H7 (cell line): ENCODE results near the gene MALL. TPM values are rescaled to one million over a fixed set of nuclear protein-coding genes. Genes with fewer than 3 reads are reported as not detected.
"Not testable (repeated sequence)": the region's sequence is repeated elsewhere in the genome, so short reads cannot be mapped to it uniquely, and the experiment has no call there.

ENCODE experiments used
- DNase-seq: peaks from one replicate; pipeline ENCODE4 v3.0.0; 2012
- H3K27me3 ChIP-seq: 2 replicates; pipeline ENCODE4 v1.6.0; 2011; ENCODE audit warnings: mild to moderate bottlenecking, low read length; ENCODE audit not compliant: control insufficient read depth, insufficient read depth
- H3K36me3 ChIP-seq: replicated peaks from 2 replicates; pipeline ENCODE4 v1.5.1; 2011; ENCODE audit warnings: low read length; ENCODE audit not compliant: control insufficient read depth, insufficient read depth
- H3K4me3 ChIP-seq: 2 replicates; pipeline ENCODE4 v1.5.1; 2011; ENCODE audit warnings: low read depth, mild to moderate bottlenecking, control low read depth, low read length, moderate library complexity; ENCODE audit not compliant: insufficient read depth
- total RNA-seq: library from RNA; depleted of rRNA; stranded (reverse); fragments of >200 nt; shearing (Covaris generic); gene quantifications from 2 replicates; pipeline ENCODE4 v1.2.3, GENCODE V29; 2014; rRNA removed

The MALL gene
- total RNA-seq, 1 experiment from 2014 or later = 5.1 TPM

DNA sequence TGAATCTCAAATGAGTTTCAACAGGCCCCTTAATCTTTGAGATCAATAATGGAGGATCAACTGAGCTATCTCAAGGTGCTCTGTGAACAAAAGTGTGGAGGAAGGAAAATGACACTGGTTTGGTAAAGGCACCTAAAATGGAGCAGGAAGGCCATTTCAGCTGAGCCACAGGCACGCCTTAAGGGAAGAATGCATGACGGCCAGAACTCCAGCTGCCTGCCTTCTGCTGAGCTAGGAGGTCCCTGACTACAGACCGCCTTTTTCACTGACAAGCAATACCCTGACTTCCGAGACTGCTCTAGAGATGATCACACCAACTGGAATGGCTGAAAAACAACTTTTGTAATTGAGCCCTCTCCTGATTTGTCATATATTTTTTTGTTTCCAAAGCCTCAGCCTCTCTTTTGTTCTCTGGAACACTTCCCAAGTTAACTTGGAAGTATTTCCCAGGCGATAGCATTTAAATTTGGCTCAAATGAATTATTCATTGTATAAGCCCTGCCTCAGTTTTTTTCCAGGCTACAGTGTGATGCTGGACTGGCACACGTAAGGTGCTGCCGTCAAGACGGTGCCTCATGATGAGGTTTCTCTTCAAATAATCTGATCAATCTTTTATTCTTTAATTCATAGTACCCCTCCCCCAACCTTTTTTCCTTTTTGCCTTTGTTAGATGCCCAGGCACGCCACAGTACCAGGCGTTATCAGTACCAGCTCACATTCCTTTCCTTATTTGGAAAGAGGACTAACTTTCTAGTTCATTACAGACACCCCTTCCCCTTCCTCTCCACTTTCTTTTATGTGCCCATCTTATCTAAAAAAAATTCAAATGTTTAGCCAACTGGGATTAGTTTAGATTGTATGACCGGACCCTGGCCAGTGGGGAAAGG, 60.9 kb downstream of the MALL start:
- not testable (repeated sequence) for H3K4me3 ChIP-seq, DNase-seq, H3K36me3 ChIP-seq, H3K27me3 ChIP-seq

DNA sequence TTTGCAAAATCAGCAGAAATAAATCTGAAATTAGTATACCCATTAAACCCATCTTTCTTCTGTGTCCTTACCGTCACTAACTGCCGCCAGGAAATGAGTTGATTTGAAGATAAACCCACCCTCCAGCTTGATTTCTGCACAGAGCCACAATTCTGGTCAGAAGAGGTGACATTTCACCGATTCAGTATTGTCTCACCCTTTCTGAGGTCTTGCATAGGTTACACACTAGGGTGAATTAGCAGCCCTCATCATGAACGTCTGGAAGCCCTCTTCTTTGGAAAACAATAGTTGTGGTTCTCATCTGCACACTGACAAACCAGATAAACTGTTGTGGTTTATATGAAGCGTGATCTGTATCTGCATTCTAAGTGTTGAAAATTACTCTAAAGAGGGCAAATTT, 61.9 kb downstream of the MALL start:
- not testable (repeated sequence) for DNase-seq, H3K27me3 ChIP-seq, H3K4me3 ChIP-seq, H3K36me3 ChIP-seq

DNA sequence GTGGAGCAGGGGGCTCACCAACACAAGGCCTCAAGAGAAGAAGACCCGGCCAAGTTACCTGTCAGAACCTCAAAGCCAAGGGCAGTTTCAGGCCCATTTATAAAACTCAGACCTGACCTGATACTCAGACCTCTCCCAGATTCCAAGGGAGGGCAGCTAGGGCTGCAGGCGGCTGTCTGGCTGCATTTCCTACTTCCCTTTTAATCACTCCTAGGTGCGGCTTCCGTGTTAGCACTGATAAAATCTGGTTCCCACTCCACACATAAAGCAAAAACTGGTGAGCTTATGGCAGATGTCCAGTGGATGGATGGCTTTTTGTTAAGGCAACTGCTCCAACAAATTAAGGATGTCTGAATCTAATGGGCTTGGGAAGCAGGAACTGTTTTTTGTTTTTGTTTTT, 63.5 kb downstream of the MALL start:
- H3K27me3 ChIP-seq, H3K4me3 ChIP-seq, H3K36me3 ChIP-seq, DNase-seq: not testable (repeated sequence)

DNA sequence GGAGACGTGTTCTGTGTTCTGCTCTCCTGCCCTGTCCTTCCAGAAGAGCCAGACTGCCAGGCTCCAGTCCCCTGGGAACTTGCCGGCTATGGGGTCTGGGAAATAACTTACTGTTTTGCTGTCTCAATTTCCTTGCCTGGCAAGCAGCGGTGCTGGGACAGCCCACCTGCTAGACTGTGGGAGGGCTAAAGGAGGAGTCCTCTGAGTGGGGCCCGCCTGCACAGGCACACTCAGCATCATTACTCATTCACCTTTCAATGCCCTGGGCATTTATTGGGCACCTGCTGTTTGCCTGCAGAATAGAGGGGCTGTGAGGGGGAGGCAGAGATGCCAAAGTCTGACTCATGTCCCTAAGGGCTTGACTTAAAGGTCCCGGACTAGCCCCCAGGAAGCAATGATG, 65.4 kb downstream of the MALL start:
- not testable (repeated sequence) for H3K27me3 ChIP-seq, H3K36me3 ChIP-seq, DNase-seq, H3K4me3 ChIP-seq

DNA sequence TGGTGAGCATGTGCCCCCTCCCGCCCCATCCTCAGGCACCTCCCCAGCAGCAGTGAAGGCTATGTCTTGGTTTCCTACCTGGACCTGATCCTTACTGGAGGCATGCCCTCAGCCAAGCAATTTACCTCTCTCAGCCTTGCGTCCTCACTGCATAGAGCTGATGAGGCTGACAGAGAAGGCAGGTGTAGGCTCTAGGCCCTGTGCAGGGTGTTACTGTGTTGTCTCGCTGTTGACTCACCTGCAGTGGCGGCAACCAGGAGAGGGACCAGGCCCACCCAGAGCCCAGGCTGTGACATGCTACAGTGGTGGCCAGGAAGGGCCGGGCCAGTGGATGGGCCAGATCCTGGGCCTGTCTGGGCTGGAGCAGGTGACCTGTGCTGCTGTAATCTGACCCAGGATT, 65.9 kb downstream of the MALL start:
- not testable (repeated sequence) for H3K27me3 ChIP-seq, DNase-seq, H3K4me3 ChIP-seq, H3K36me3 ChIP-seq

DNA sequence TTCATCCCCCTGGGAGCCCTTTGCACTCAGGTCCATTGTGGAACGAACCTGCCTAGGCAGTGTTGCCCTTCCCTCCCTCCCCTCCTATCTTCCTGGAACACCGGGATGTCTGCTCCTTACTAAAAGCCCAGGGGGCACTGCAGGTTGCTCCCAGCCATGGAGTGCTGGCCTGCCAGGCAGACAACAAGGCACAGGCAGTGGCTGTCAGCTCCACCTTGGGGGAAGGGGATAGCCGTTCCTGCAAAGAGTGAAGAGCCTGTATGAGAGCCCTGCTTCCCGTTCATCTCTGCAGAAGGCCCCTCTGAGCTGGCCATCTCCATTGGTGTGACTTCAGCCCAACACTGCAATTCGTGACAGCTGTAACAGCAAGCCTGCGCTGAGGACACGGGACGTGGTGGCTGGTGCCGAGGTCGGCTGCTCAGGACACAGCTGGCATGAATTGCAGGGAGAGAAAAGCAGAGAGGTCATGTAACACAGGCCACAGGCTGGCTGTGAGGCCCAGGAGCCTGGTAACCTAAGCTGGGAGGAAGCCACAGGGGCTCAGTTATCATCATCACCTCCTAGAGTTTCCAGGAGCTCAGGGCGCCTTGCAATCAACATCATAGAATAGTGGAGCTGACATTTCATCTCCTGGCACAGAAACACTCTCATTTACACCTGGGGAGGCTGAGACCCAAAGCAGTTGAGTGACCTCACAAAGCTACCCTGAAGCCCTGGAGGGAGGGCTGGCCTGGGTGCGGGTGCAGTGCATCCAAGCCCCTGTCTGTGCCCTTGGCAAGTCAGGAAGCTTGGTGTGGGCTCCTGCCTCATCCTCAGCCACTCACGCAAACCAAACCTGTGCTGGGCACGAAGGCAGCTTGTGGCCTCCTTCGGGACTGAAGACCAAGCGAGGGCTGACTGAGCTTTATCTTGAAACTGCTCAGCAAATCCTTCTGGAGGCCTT, 67.1 kb downstream of the MALL start:
- H3K36me3 ChIP-seq, H3K27me3 ChIP-seq, DNase-seq, H3K4me3 ChIP-seq: not testable (repeated sequence)

DNA sequence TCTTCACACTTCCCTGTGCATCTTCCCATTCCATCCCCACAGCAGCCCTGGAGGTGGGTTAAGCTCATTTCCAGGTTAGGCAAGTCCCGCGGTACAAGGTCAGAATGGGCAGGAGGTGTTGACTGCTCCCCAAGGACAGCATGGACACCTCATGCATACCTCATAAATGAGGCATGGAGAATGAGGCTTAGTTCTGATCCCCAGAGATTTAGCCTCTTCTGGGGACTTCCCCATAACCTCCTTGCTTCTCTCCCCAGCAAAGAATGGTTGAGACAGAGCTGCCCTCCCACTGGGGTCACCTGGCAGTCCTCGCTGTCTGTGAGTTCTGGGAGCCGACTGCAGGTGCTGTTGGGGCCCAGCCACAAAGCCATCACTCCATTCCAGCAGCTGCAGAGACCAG, 68.4 kb downstream of the MALL start:
- DNase-seq, H3K4me3 ChIP-seq, H3K36me3 ChIP-seq, H3K27me3 ChIP-seq: not testable (repeated sequence)

DNA sequence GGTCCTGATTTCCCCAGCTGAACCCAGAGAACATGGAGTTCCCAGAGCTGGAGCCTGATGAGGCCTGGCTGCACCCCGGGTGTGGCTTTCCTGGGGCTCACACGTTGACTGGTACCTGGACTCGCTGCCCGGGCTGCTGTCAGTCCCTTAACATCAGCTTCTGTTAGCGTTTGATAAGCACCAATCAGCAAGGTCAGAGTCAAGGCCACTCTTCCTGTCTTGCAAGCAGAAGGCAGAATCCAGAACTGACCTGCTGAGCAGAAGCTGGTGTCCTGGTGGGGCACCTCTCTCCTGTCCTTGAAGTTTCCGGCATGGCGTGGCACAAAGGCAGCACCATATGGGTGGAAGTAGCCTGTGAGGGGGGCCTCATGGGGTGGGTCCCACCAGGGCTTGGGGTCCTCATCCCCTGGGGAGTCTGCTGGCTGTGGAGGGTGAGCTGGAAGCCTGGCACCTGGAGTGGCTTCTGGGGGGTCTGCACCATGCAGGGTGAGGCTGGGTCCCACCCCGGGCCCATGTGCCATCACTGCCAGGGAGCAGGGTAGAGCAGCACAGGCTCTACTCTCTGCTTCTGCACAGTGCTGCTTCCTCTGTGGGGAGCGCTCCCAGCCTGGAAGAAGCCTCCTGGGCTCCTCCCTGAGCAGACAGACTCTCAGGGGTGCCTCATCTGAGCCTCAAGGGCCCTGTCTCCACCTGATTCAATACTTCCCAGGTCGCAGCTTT, 73.5 kb downstream of the MALL start:
- not testable (repeated sequence) for H3K36me3 ChIP-seq, H3K4me3 ChIP-seq, H3K27me3 ChIP-seq, DNase-seq

DNA sequence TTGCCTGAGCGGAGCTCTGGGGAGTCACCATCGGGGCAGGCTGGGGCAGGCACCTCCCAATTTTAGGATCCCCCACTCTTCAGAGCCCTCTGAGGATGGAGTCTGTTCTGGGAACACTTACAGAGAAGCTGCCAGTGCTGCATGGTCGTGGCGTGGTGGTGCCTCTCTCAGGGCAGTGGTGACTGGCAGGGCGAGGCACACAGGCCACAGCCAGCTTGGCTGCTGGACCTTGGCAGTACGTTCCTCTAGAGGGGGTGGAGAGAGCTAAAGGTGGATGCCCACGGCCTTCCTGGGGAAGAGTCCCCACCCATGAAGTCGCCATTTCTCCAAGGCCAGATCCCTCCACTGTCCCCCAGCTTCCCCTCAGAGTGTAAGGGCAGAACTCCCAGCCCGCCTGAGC, 78.3 kb downstream of the MALL start:
- not testable (repeated sequence) for DNase-seq, H3K4me3 ChIP-seq, H3K27me3 ChIP-seq, H3K36me3 ChIP-seq

DNA sequence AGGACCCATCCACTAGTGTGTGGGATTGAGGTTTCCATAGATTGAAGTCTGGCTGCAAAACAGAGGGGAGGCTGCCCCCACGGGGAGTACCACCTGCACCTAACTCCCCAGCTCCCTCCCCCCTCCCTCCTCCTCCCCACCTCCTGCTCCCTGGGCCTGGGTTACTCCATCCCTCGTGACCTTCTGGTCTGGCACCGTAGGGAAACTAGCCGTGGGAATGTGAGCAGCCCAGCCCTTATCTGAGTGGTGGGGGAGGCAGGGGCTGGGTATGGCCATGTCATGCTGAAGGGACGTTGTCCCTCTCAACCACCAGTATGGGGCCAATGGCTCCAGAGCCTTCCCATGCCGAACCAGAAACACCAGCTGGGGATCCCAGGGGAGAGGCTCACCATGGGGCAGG, 80.2 kb downstream of the MALL start:
- H3K4me3 ChIP-seq, DNase-seq, H3K36me3 ChIP-seq, H3K27me3 ChIP-seq: not testable (repeated sequence)

DNA sequence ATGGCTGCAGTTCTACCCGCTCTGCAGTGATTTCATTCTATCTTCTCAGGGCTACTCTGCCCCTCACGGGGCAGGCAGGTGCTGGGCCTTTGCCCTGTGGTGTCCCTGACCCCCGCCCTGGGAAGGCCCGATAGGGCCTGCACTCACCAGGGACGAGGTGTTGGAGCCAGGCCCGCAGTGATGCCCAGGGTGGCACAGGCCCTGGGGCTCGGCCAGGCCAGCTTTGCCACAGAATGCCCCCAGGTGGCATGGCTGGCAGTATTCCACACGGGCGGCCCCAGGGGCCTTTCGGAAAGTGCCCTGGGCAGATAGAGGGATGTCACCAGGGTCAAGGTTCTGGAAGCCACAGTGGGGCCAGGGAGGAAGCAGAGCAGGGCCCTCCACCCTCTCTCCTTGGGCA, 80.7 kb downstream of the MALL start:
- DNase-seq, H3K4me3 ChIP-seq, H3K27me3 ChIP-seq, H3K36me3 ChIP-seq: not testable (repeated sequence)

Other genes starting within 250 kb of the MALL start
- gene LIMS3, start 217.1 kb downstream of the MALL start, total RNA-seq = not detected in 2 replicates
- gene NPHP1, start 89.2 kb upstream of the MALL start, total RNA-seq = 1.6 and 1.9 TPM in 2 replicates
- 99.7 and 126 TPM in 2 replicates for gene MTLN, start 96.7 kb upstream of the MALL start, total RNA-seq